Ovary (tissue), 3 donors: ENCODE results near the gene SLC24A4.

Experiments used
- CTCF ChIP-seq, 3 donors: fragments of 450-650 bp in 2 of 3; fragments of 200-600 bp in 1 of 3; IDR thresholded peaks; one replicate each; pipeline versions ENCODE4 v1.5.1 to v1.8.0; 2016 to 2022; ENCODE audit warnings: antibody characterized with exemption in 3 of 3, mild to moderate bottlenecking in 1 of 3
- POLR2A ChIP-seq: fragments of 450-650 bp; IDR thresholded peaks from one replicate; pipeline ENCODE4 v1.6.1; 2017; ENCODE audit warnings: antibody characterized with exemption, mild to moderate bottlenecking, moderate library complexity
- donor health status: DM: no; HTN: no; CAD: no.

DNA sequence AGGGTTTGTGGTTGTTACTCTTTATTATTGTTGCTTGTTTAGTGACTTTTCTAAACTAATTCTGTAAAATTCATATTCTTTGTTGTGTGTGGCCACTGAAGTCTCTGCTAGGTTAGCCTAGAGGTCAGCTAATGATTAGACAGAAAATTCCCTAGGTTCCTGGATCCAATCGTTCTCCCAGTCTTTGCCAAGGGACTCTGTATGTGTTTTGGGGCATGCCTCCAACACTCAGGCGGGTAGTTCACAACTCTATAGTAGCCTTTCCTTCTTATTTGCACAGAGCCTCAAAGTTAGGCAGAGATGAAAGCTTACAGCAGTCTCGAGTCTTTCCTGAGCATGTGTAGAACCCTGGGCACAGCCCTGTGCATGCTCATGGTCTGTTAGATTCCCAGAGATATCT is 157.9 kb downstream of the SLC24A4 start:
- no peak for TF ChIP-seq CTCF (IDR thresholded peaks at IDR 0.05)
- TF ChIP-seq POLR2A: no peak
